Measurements from ENCODE around the gene SEZ6. TPM values are rescaled to one million over a fixed set of nuclear protein-coding genes. Genes with fewer than 3 reads are reported as not detected.

The SEZ6 gene
- polyA plus RNA-seq, 3 donors, result 0.17 to 0.33 (median 0.18) TPM

DNA sequence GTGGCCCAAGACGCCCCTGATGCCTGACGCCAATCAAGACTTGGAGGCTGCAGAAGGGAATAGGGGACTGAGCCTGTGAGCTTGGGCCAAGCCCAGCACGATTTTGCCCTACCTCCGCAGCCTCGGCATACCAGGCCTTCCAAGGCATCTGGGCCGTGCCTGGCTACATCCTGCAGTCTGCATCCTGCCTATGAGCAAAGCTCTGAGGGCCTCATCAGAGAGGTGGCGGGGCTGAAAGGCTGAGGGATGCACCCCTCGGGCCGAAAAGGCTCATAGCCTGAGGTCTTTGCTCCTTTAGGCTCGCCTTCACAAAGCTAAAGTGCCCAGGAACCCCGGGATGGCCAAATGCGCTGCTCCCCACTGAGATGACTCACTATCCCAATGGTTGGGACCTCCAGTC, 2.5 kb downstream of the SEZ6 start:
- Histone ChIP-seq H3K4me3 (replicated peaks in 1 of 3; ENCODE audit: low read depth in 2 of 3, low read length in 3 of 3) (no peak overlapping the region), H3K79me2 (ENCODE audit: insufficient read depth, low read length) (no peaks in the 10 kb centered on the region), H2AFZ (ENCODE audit: insufficient read depth, low read depth, low read length, poor library complexity, severe bottlenecking) (no peak overlapping the region), H3K4me1 (ENCODE audit: control insufficient read depth in 1 of 2, insufficient read depth in 2 of 2, low read length in 2 of 2) (no peaks in the 10 kb centered on the region), H3K27me3 (ENCODE audit: control insufficient read depth in 2 of 2, insufficient read depth in 2 of 2, low read length in 2 of 2) (peaks cover 28 to 61% of the 10 kb centered on the region in 2 donors), H3K36me3 (replicated peaks in 1 of 2; ENCODE audit: control insufficient read depth in 1 of 2, insufficient read depth in 2 of 2, low read length in 2 of 2) (no peaks in the 10 kb centered on the region), H3K9me3 (replicated peaks in 1 of 2; ENCODE audit: control insufficient read depth in 1 of 2, insufficient read depth in 1 of 2, low read length in 2 of 2) (peaks cover 0 to 12% of the 10 kb centered on the region in 2 donors), H3K4me2 (replicated peaks; ENCODE audit: extremely low read depth, low read length, poor library complexity, severe bottlenecking) (no peak overlapping the region), H3K27ac (ENCODE audit: low read depth in 1 of 2, low read length in 2 of 2) (no peak overlapping the region), H4K20me1 (ENCODE audit: insufficient read depth, low read length) (no peaks in the 10 kb centered on the region), H3K9ac (ENCODE audit: insufficient read depth, low read length, poor library complexity, severe bottlenecking) (no peak overlapping the region)
- no peak for TF ChIP-seq CTCF (IDR thresholded peaks at IDR 0.05)
- Mint-ChIP-seq H3K36me3 (no peaks in the 10 kb centered on the region), H3K27me3 (ENCODE audit: low read depth in 3 of 3) (peaks cover 58 to 64% (median 63%) of the 10 kb centered on the region in 3 donors), H3K4me1 (no peaks in the 10 kb centered on the region), H3K4me3 (peak overlapping the region in 1 of 2 donors; percentile 26), H3K9me3 (peaks cover 0 to 15% (median 7%) of the 10 kb centered on the region in 7 donors), H3K27ac (no peak overlapping the region)
- intact Hi-C loops (cut with micrococcal nuclease), result no loop called here
- WGBS (ENCODE audit: insufficient coverage), result 79% methylated on average over 12 of the region's 12 CpGs
- no peak for DNase-seq

DNA sequence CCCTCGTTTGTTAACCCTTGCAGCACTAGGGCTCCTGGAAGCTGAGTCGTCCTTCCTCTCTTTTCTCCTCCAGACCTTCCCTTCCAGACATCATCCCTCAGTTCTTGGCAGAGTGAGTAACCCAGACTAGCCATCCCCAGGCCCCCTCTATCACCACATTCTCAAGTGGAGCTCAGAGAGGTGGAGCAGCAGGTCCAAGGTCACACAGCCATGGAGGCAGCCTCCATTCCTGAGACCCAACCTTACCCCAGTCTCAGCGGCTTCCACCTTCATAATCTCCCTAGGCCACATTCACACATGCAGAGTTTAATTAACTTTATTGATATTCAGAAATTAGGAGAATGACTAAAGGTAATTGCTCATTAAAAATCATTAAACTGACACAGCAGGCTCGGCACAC, 3.0 kb downstream of the SEZ6 start:
- intact Hi-C loops (cut with micrococcal nuclease), result no loop called here
- H3K36me3 Mint-ChIP-seq, result no peaks in the 10 kb centered on the region
- no peak overlapping the region for H3K27ac Mint-ChIP-seq
- peaks cover 0 to 15% (median 7%) of the 10 kb centered on the region in 7 donors for H3K9me3 Mint-ChIP-seq
- Histone ChIP-seq H4K20me1 (ENCODE audit: insufficient read depth, low read length) (no peaks in the 10 kb centered on the region), H3K36me3 (replicated peaks in 1 of 2; ENCODE audit: control insufficient read depth in 1 of 2, insufficient read depth in 2 of 2, low read length in 2 of 2) (no peaks in the 10 kb centered on the region), H3K27ac (ENCODE audit: low read depth in 1 of 2, low read length in 2 of 2) (no peak overlapping the region), H3K79me2 (ENCODE audit: insufficient read depth, low read length) (no peaks in the 10 kb centered on the region), H3K4me3 (replicated peaks in 1 of 3; ENCODE audit: low read depth in 2 of 3, low read length in 3 of 3) (no peak overlapping the region), H2AFZ (ENCODE audit: insufficient read depth, low read depth, low read length, poor library complexity, severe bottlenecking) (no peak overlapping the region), H3K4me1 (ENCODE audit: control insufficient read depth in 1 of 2, insufficient read depth in 2 of 2, low read length in 2 of 2) (no peaks in the 10 kb centered on the region), H3K4me2 (replicated peaks; ENCODE audit: extremely low read depth, low read length, poor library complexity, severe bottlenecking) (no peak overlapping the region), H3K27me3 (ENCODE audit: control insufficient read depth in 2 of 2, insufficient read depth in 2 of 2, low read length in 2 of 2) (peaks cover 23 to 58% of the 10 kb centered on the region in 2 donors), H3K9me3 (replicated peaks in 1 of 2; ENCODE audit: control insufficient read depth in 1 of 2, insufficient read depth in 1 of 2, low read length in 2 of 2) (peaks cover 0 to 12% of the 10 kb centered on the region in 2 donors), H3K9ac (ENCODE audit: insufficient read depth, low read length, poor library complexity, severe bottlenecking) (no peak overlapping the region)
- no peak for TF ChIP-seq CTCF (IDR thresholded peaks at IDR 0.05)
- peaks cover 55 to 63% (median 61%) of the 10 kb centered on the region in 3 donors for H3K27me3 Mint-ChIP-seq (ENCODE audit: low read depth in 3 of 3)
- DNase-seq, result no peak
- H3K4me1 Mint-ChIP-seq, result no peaks in the 10 kb centered on the region
- WGBS (ENCODE audit: insufficient coverage), result 36% methylated on average over 2 of the region's 4 CpGs
- H3K4me3 Mint-ChIP-seq, result peak overlapping the region in 1 of 2 donors; percentile 26

All from CD14-positive monocyte (primary cell).